Measurements from ENCODE around the gene PCDH10. TPM values are rescaled to one million over a fixed set of nuclear protein-coding genes. Genes with fewer than 3 reads are reported as not detected.

Gene PCDH10
- total and polyA plus RNA-seq, 10 of the 15 experiments (the other 5 are each of a cell fraction or from before 2014, with no cell fraction given): under 0.01 to 0.38 (median 0.02) TPM; not detected in 6

DNA sequence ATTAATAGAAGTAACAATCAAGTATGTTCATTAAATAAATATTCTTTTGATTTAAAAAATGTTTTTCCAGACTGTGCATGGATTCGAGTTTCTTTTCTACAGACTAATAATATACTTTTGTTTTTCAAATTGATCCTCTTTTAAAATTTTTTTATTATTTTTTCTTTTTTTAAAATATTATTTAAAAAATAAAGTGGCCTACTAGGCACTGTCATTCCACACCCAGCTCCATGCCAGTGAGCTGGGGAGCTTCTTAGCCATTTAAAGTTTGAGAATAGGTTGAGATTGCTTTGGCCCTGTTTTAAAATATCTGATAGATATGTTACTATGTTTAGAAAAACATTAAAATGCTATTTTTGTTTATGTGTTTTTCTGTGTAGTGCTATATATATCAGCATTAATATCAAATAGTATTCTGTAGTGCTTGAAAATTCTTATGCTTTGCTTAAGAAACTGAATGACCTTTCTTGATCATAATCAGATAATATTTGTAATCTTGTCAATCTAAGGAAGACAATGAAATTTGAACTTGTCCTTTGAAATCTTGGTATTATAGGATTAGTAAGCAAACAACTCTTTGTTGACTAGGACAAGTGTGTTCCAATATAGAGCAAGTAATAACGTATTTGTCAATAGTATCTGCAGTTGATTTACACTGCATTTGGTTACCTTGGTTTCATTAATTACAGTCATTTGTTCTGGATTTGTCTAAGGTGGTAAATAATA, 12.6 kb downstream of the PCDH10 start (continued):
- no peak for TF ChIP-seq ATF7 (IDR thresholded peaks at IDR 0.05; ENCODE audit: low read depth)
- TF ChIP-seq EZH2 (IDR thresholded peaks at IDR 0.05; ENCODE audit: borderline replicate concordance, control insufficient read depth, low read depth, low read length): no peak
- no peak for TF ChIP-seq RAD51 (IDR thresholded peaks at IDR 0.05)
- TF ChIP-seq, protein P1, sequence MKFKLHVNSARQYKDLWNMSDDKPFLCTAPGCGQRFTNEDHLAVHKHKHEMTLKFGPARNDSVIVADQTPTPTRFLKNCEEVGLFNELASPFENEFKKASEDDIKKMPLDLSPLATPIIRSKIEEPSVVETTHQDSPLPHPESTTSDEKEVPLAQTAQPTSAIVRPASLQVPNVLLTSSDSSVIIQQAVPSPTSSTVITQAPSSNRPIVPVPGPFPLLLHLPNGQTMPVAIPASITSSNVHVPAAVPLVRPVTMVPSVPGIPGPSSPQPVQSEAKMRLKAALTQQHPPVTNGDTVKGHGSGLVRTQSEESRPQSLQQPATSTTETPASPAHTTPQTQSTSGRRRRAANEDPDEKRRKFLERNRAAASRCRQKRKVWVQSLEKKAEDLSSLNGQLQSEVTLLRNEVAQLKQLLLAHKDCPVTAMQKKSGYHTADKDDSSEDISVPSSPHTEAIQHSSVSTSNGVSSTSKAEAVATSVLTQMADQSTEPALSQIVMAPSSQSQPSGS (IDR thresholded peaks at IDR 0.05; ENCODE audit: low read length): no peak
- no peak for TF ChIP-seq IKZF1 (conservative IDR thresholded peaks at IDR 0.05)

DNA sequence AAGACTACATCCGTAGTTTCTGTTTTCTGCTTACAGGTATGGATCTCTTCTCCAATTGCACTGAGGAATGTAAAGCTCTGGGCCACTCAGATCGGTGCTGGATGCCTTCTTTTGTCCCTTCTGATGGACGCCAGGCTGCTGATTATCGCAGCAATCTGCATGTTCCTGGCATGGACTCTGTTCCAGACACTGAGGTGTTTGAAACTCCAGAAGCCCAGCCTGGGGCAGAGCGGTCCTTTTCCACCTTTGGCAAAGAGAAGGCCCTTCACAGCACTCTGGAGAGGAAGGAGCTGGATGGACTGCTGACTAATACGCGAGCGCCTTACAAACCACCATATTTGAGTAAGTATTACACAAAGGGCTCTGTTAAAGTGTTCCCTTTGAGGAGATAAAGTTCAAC, 13.8 kb downstream of the PCDH10 start:
- POLR2A ChIA-PET: no interaction called here
- SMC1A ChIA-PET (ENCODE audit: uncharacterized antibody, unreplicated experiment): interaction anchor here (1.8 kb wide), 1 partner anchor 9 kb away, joined by 6 read pairs; no protein-coding TSS in a partner anchor
- TF ChIP-seq WRNIP1 (IDR thresholded peaks at IDR 0.05; ENCODE audit: borderline replicate concordance, low read depth, low read length) (no peak), BACH1 (IDR thresholded peaks at IDR 0.05; ENCODE audit: borderline replicate concordance) (no peak), NR2C1 (IDR thresholded peaks at IDR 0.05) (no peak), ZNF217 (IDR thresholded peaks at IDR 0.05) (no peak), IKZF2 (IDR thresholded peaks at IDR 0.05) (no peak)
- TF ChIP-seq, protein P2, sequence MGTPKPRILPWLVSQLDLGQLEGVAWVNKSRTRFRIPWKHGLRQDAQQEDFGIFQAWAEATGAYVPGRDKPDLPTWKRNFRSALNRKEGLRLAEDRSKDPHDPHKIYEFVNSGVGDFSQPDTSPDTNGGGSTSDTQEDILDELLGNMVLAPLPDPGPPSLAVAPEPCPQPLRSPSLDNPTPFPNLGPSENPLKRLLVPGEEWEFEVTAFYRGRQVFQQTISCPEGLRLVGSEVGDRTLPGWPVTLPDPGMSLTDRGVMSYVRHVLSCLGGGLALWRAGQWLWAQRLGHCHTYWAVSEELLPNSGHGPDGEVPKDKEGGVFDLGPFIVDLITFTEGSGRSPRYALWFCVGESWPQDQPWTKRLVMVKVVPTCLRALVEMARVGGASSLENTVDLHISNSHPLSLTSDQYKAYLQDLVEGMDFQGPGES (IDR thresholded peaks at IDR 0.05): no peak
- TF ChIP-seq, protein P3, sequence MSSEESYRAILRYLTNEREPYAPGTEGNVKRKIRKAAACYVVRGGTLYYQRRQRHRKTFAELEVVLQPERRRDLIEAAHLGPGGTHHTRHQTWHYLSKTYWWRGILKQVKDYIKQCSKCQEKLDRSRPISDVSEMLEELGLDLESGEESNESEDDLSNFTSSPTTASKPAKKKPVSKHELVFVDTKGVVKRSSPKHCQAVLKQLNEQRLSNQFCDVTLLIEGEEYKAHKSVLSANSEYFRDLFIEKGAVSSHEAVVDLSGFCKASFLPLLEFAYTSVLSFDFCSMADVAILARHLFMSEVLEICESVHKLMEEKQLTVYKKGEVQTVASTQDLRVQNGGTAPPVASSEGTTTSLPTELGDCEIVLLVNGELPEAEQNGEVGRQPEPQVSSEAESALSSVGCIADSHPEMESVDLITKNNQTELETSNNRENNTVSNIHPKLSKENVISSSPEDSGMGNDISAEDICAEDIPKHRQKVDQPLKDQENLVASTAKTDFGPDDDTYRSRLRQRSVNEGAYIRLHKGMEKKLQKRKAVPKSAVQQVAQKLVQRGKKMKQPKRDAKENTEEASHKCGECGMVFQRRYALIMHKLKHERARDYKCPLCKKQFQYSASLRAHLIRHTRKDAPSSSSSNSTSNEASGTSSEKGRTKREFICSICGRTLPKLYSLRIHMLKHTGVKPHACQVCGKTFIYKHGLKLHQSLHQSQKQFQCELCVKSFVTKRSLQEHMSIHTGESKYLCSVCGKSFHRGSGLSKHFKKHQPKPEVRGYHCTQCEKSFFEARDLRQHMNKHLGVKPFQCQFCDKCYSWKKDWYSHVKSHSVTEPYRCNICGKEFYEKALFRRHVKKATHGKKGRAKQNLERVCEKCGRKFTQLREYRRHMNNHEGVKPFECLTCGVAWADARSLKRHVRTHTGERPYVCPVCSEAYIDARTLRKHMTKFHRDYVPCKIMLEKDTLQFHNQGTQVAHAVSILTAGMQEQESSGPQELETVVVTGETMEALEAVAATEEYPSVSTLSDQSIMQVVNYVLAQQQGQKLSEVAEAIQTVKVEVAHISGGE (CRISPR knock-in tag; IDR thresholded peaks at IDR 0.05): no peak
- TF ChIP-seq, protein P4, sequence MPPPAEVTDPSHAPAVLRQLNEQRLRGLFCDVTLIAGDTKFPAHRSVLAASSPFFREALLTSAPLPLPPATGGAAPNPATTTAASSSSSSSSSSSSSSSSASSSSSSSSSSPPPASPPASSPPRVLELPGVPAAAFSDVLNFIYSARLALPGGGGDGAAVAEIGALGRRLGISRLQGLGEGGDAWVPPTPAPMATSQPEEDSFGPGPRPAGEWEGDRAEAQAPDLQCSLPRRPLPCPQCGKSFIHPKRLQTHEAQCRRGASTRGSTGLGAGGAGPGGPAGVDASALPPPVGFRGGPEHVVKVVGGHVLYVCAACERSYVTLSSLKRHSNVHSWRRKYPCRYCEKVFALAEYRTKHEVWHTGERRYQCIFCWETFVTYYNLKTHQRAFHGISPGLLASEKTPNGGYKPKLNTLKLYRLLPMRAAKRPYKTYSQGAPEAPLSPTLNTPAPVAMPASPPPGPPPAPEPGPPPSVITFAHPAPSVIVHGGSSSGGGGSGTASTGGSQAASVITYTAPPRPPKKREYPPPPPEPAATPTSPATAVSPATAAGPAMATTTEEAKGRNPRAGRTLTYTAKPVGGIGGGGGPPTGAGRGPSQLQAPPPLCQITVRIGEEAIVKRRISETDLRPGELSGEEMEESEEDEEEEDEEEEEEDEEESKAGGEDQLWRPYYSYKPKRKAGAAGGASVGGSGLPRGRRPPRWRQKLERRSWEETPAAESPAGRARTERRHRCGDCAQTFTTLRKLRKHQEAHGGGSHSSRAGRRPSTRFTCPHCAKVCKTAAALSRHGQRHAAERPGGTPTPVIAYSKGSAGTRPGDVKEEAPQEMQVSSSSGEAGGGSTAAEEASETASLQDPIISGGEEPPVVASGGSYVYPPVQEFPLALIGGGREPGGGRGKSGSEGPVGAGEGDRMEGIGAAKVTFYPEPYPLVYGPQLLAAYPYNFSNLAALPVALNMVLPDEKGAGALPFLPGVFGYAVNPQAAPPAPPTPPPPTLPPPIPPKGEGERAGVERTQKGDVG (CRISPR knock-in tag; IDR thresholded peaks at IDR 0.05): no peak

More for the DNA sequence above, 13.8 kb downstream of the PCDH10 start:
- no peaks in the 10 kb centered on the region for H3K27me3 ChIP-seq (replicated peaks in 1 of 2; ENCODE audit: control insufficient read depth in 2 of 2, insufficient read depth in 2 of 2, low read length in 1 of 2)
- no peak for FAIRE-seq
- no peaks in the 10 kb centered on the region for H4K20me1 ChIP-seq (ENCODE audit: control insufficient read depth, insufficient read depth)
- no peaks in the 10 kb centered on the region for H3K36me3 ChIP-seq (ENCODE audit: control insufficient read depth in 2 of 2, insufficient read depth in 2 of 2, low read length in 1 of 2)
- no TSS peak for BruUV-seq (replicated peaks)
- no peaks in the 10 kb centered on the region for H3K4me1 ChIP-seq (ENCODE audit: control insufficient read depth, insufficient read depth, low read length)
- no peak overlapping the region for H2AFZ ChIP-seq (ENCODE audit: control insufficient read depth, low read depth, low read length)
- RAD21 ChIA-PET (ENCODE audit: unreplicated experiment): interaction anchor here (1.0 to 1.2 kb wide), 2 partner anchors 9 to 16 kb away, joined by 3 to 4 read pairs; no protein-coding TSS in a partner anchor
- H3K9ac ChIP-seq (ENCODE audit: control insufficient read depth, insufficient read depth, low read length): no peak overlapping the region
- no peak overlapping the region for H3K4me2 ChIP-seq (ENCODE audit: control insufficient read depth, insufficient read depth)
- intact Hi-C loops (cut with micrococcal nuclease; ENCODE audit: unreplicated experiment): no loop called here
- CTCF ChIA-PET: interaction anchor here (1.4 kb wide), 1 partner anchor 8 kb away, joined by 6 read pairs; no protein-coding TSS in a partner anchor
- no peak; the same call in 2 of the 3 replicates for ATAC-seq
- DNase-seq (ENCODE audit: low read depth, low spot score): no peak
- H3K4me3 ChIP-seq: no peak overlapping the region
- no peaks in the 10 kb centered on the region for H3K9me3 ChIP-seq (replicated peaks; ENCODE audit: control insufficient read depth, insufficient read depth, low read length)
- WGBS (ENCODE audit: insufficient coverage, insufficient replicate concordance, low lambda C conversion rate, missing lambda C conversion rate): 48% methylated on average over 8 of the region's 8 CpGs
- no peak overlapping the region for H3K27ac ChIP-seq (ENCODE audit: control insufficient read depth, insufficient read depth)
- H3K79me2 ChIP-seq (ENCODE audit: control insufficient read depth, insufficient read depth, low read length): no peaks in the 10 kb centered on the region
- in situ Hi-C loops (cut with MboI): no loop called here
